Measurements from ENCODE around the gene CRELD2. TPM values are rescaled to one million over a fixed set of nuclear protein-coding genes. Genes with fewer than 3 reads are reported as not detected.

CRELD2 gene
- total and polyA plus RNA-seq, 2 of the 4 experiments (the other 2 are of a cell fraction) = 36.2 to 70.7 TPM

GRCh38 chr22:49934160-49934890 is 15.9 kb downstream of the CRELD2 start:
- H3K4me1 ChIP-seq (ENCODE audit: control insufficient read depth, insufficient read depth, low read length) = peaks cover 15% of the 10 kb centered on the region
- H3K79me1 ChIP-seq (ENCODE audit: low read depth in 1 of 2, low read length in 2 of 2) = peaks cover 0 to 3% of the 10 kb centered on the region in 2 experiments; a peak in 1 of 4 replicates
- H3K56ac ChIP-seq (ENCODE audit: extremely low read depth, insufficient read depth, low read length) = 0 out of 2 replicates have a peak overlapping the region, but pooled peaks have one; percentile 1
- BruUV-seq (replicated peaks) = no TSS peak
- no peaks in the 10 kb centered on the region for H3K9me1 ChIP-seq (ENCODE audit: insufficient read depth, low read length)
- peak overlapping the region; percentile 82 for H4K5ac ChIP-seq (ENCODE audit: low read depth, low read length)
- ChIA-PET CTCF (no interaction called here), POLR2A (ENCODE audit: unreplicated experiment) (interaction anchor here (0.6 kb wide), 1 partner anchor 18 kb away, joined by 6 read pairs; no protein-coding TSS in a partner anchor)
- H2BK15ac ChIP-seq (ENCODE audit: low read depth, low read length) = peak overlapping the region; percentile 78; the same call in 1 of the 3 replicates
- H2AFZ ChIP-seq (replicated peaks; ENCODE audit: low read length, poor library complexity) = peak overlapping the region; percentile 51
- WGBS, 2 experiments (ENCODE audit: extremely low coverage in 2 of 2, insufficient read length in 1 of 2) = 83% methylated on average over 2 of the region's 24 CpGs; no CpG with 5 or more reads in 1 of the 2 experiments
- dilution Hi-C loops (cut with HindIII; ENCODE audit: low sequenced_read_pairs, unreplicated experiment) (no loop called here), intact Hi-C loops (cut with micrococcal nuclease) (no loop called here), in situ Hi-C loops (cut with MboI; ENCODE audit: low sequenced_read_pairs) (loop anchor here (5.0 kb wide), 2 partner anchors 98 to 278 kb away; no protein-coding TSS in a partner anchor)
- peak overlapping the region; percentile 99 for H2AK9ac ChIP-seq (replicated peaks; ENCODE audit: low read depth, low read length, poor library complexity)
- peak; percentile 12 for DNase-seq
- H3K4me2 ChIP-seq (ENCODE audit: low read depth, low read length) = peak overlapping the region; percentile 51
- H4K20me1 ChIP-seq (ENCODE audit: insufficient read depth, low read length) = no peaks in the 10 kb centered on the region
- no peaks in the 10 kb centered on the region for H3K36me3 ChIP-seq (ENCODE audit: control insufficient read depth, insufficient read depth, low read length)
- peak overlapping the region; percentile 63; the same call in 1 of the 2 replicates for H2BK20ac ChIP-seq (ENCODE audit: low read depth, low read length)
- H3K9ac ChIP-seq (ENCODE audit: low read depth, low read length) = peak overlapping the region; percentile 72
- no peaks in the 10 kb centered on the region for H3K9me3 ChIP-seq (ENCODE audit: control insufficient read depth, insufficient read depth, low read length)
- peak overlapping the region; percentile 98 for H2AK5ac ChIP-seq (ENCODE audit: low read depth, low read length)
- H3K23ac ChIP-seq (ENCODE audit: low read depth, low read length) = no peak overlapping the region
- ATAC-seq (ENCODE audit: low read depth) = no peak
- peak overlapping the region; percentile 55 for H3K27ac ChIP-seq (ENCODE audit: insufficient read depth, low read length)
- H2BK5ac ChIP-seq (ENCODE audit: low read depth, low read length, poor library complexity, severe bottlenecking) = peak overlapping the region; percentile 72
- peak overlapping the region; percentile 85 for H4K91ac ChIP-seq (ENCODE audit: insufficient read depth, low read depth, low read length)
- H3K4me3 ChIP-seq (ENCODE audit: insufficient read depth, low read depth, low read length) = peak overlapping the region; percentile 30
- peak overlapping the region; percentile 91 for H2BK120ac ChIP-seq (ENCODE audit: low read depth, low read length)
- H4K8ac ChIP-seq (ENCODE audit: low read depth in 2 of 2, low read length in 2 of 2) = peak overlapping the region; percentile 95 to 96
- TF ChIP-seq CEBPB (IDR thresholded peaks at IDR 0.05; ENCODE audit: low read depth, low read length) = no peak
- TF ChIP-seq RFX5 (IDR thresholded peaks at IDR 0.05; ENCODE audit: low read depth, low read length) = no peak
- no peak for TF ChIP-seq FOS (IDR thresholded peaks at IDR 0.05; ENCODE audit: low read depth, low read length)
- TF ChIP-seq RAD21 (IDR thresholded peaks at IDR 0.05; ENCODE audit: low read length) = no peak
- no peak for TF ChIP-seq NFE2L2 (IDR thresholded peaks at IDR 0.05; ENCODE audit: low read depth, low read length)
- no peak for TF ChIP-seq MXI1 (IDR thresholded peaks at IDR 0.05; ENCODE audit: borderline replicate concordance, low read depth, low read length)
- H3K18ac ChIP-seq (ENCODE audit: low read depth, low read length) = peak overlapping the region; percentile 84; the same call in 1 of the 2 replicates
- peak overlapping the region; percentile 94 for H3K4ac ChIP-seq (ENCODE audit: low read depth, low read length)
- no peaks in the 10 kb centered on the region for H3K27me3 ChIP-seq (ENCODE audit: control insufficient read depth, insufficient read depth, low read length)
- H3K14ac ChIP-seq (replicated peaks; ENCODE audit: low read depth, low read length) = peak overlapping the region; percentile 94; the same call in 1 of the 2 replicates

All from IMR-90 (cell line).